GM18873 (cell line): ENCODE results near the gene DTYMK.

Source experiments
- ATAC-seq: cut with Tn5 transposase; IDR thresholded peaks from one replicate; pipeline ENCODE4 v1.9.1; 2021; ENCODE audit warnings: mild to moderate bottlenecking, moderate library complexity, moderate number of reproducible peaks; ENCODE audit not compliant: unreplicated experiment, low FRiP score

DTYMK gene

GRCh38 chr2:241652722-241653121 lies 33.9 kb downstream of the DTYMK start:
- ATAC-seq: no peak

DNA sequence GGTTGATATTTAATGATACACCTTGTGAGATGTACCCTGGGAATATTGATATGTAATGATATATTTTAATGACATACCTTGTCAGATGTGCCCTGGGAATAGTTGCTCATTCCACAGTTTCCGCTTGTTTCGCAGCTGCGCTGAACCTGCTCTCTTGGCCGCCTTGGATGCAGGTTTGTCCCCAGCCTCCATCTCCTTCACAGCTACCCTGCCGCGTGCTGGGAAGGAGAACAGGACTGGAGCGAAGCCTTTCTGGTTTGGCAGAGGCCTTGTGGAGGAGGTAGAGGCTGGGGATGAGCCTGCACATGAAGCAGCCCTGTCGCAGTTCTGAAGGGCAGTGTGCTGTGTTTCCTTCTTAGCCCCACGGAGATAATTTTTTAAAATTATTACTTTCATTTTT lies 34.5 kb downstream of the DTYMK start:
- ATAC-seq: no peak

GRCh38 chr2:241649927-241650326 lies 36.7 kb downstream of the DTYMK start:
- ATAC-seq: no peak

GRCh38 chr2:241649404-241649803 lies 37.2 kb downstream of the DTYMK start:
- ATAC-seq: no peak

- ATAC-seq: no peak
Observed at GRCh38 chr2:241648453-241648852, 38.2 kb downstream of the DTYMK start.

DNA sequence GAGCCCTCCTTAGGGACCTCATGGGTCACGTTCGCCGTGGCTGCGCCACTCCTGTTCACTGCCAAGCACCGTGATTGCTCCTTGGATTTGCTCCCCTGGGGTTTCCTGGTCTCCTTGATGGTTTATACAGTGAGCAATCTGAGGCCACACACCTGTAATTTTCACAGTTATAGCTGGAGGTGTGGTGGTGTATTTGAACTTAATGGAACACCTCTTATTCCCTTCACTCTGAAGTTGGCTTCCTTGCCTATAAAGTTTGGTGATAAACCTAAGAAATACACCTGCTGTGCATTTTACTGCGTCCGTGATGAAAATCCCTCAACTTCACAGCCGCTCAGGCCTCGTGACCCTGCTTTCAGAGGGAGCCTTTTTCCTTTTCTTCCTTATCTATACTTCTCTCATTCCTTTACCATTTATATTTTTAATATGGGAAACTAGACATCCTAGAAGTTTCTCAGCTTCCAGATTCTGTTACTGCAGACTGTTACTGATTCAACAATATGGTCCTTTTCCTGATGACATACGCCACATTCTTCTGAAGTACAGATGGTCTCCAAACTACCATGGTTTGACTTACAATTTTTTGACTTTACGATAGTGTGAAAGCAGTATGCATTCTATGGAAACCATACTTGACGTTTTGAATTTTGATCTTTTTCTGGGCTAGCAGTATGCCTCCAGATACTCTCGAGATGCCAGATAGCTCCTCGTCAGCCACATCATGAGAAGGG lies 40.5 kb downstream of the DTYMK start:
- ATAC-seq: no peak

GRCh38 chr2:241645056-241645914 lies 41.3 kb downstream of the DTYMK start:
- no peak for ATAC-seq

- ATAC-seq: no peak
Observed at GRCh38 chr2:241641631-241642030, 45.0 kb downstream of the DTYMK start.

DNA sequence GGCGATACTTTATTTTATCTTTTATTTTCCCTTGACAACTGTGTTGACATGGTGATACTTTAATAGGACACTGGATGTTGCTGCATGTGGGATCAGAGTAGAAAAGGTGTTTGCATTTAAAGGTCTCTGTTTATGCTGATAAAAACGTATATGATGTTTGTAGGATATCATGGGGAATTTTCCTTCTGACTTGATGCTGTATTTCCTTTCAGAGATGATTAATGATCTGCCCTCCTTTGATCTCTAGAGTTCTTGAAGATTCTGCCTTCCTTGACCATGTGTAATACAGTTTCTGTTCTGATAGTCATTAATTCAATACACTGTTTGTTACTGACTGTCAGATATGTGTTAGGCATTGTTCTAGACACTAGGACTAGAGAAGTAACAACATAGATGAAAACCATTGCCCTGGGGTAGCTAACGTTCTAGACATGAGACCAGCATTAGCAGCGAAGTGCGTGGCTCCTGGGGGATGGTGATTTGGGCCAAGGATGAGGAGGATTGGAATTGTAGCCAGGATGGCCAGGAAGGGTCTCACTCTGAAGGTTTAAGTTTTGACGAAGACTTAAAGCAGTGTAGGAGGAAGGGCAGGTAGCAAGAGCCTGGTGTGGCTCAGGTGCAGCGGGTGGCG lies 46.3 kb downstream of the DTYMK start:
- no peak for ATAC-seq

GRCh38 chr2:241639385-241639784 lies 47.2 kb downstream of the DTYMK start:
- ATAC-seq: no peak

GRCh38 chr2:241638940-241639339 lies 47.7 kb downstream of the DTYMK start:
- no peak for ATAC-seq

- ATAC-seq: peak; percentile 6
Observed at GRCh38 chr2:241637795-241638660, 48.6 kb downstream of the DTYMK start.

DNA sequence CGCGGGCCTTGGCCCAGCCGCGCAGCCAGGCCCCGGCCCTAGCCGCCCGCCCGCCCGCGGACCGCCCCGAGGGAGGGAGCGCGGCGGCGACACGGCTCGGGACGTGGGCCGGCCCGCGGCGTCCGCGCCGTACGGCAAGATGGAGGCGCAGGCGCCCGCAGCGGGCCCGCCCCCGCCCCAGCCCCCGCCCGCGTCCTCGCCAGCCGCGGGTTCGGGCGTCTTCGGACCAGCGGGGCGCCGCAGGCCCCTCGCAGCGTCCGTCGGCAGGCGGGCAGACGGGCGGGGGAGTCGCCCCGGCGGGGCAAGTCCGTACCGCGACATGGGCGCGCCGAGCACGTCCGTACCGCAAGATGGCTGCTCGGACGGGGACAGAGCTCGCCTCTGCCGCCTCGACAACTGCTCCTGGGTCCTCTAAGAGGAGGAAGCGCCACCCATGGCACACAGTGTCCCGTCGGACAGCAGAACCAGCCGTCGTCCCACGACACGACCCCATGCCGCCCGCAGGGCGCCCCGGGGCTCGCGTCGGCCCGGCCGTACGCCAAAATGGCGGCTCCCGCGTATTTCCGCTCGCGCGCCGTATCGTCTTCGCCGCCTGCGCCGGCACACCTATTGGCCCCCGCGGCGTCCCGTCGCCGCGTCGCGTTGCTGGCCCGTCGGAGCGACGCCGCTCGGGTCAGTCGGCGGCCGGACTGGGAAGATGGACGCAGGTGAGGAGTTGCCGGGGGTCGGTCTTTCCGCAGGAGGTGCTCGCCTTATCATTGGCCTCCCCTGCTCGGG lies 49.4 kb downstream of the DTYMK start, which contains the start of the genes ATG4B and THAP4:
TSS of gene ATG4B (plus strand) at position 676 of the 777 bp plus-strand sequence. CDS start at position 698, 22 bp downstream.
TSS of gene THAP4 (minus strand) at position 141 of the 777 bp plus-strand sequence. CDS start 141 bp downstream, outside the sequence.
- ATAC-seq: peak; percentile 45

GRCh38 chr2:241636182-241637017 lies 50.2 kb downstream of the DTYMK start:
- ATAC-seq: no peak

DNA sequence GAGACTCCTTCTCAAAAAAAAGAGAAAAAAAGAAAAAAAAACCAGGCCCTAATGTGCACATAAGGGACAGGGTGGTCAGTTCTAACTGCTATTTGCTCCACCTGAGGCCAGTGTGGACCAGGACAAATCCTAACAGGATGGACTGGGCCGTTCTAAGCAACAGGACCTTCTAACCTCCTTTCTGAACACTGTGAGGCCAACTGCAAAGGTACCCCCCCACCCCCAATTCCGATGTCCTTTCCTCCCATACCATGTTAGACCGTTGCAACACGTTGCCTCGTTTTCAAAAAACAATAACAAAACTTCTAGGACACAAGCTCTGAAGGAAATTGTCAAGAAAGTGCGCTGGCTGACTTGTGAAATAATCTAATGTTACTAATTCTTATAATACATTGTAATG lies 50.9 kb downstream of the DTYMK start:
- ATAC-seq: no peak

DNA sequence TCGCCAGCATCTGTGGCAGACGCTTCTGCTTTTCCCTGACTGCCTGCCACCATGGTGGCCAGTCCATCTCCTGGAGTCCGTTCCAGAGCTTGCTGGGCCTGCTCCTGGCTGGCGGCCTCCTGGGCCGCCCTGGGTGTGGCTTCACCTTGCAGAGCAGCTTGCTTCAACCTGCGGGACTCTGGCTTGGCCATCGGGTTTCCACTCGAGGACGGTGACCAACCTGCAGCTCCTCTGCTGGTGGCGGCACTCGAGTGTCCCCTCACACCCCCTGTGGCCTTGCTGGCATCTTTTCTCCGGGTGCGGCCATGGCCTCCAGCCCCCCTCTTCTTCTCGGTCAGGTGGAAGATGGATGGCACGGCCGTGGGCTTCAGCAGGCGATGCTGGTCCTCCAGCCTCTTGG lies 53.1 kb downstream of the DTYMK start:
- no peak for ATAC-seq

GRCh38 chr2:241632478-241633325 lies 53.9 kb downstream of the DTYMK start:
- no peak for ATAC-seq
